ENCODE data around the gene CAPG.

DNA sequence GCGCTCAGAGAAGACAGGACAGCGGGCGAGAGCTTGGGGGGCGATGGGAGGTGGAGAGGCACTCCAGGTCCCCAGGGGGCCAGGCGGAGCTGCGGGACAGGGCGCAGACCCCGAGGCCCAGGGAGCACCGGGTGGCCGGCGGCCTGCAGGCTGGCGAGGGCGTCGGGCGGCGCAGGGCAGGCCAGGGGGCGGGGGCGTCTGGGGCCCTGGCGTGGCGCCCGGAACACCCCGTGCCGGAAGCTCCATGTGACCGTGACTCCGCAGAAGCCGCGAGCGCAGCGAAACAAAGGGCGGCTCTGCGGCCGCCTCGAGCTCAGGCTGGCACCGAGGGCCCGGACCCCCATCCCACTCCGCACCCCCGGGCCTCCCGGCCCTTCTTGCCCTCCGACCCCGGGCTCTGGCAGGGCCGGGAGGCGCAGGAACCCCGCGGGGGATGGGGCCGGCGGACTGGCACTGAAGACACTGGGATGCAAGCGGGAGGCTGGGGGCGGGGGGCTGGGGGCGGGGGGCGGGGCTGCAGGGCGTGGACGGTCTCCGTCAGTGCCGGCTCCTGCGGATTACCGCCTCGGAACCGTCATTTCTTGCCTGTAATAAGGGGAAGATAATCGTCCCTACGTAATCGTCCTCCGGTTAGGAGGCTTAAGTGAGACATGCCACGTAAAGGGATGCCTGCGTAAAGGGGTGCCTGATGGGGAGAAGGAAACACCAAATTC, 27.5 kb upstream of the CAPG start:
- no peak for TF ChIP-seq CTCF (conservative IDR thresholded peaks at IDR 0.05; ENCODE audit: low read length)
- TF ChIP-seq EZH2phosphoT487 (IDR thresholded peaks at IDR 0.05; ENCODE audit: borderline replicate concordance), result no peak

All from Loucy (cell line).